Activated CD8-positive, alpha-beta memory T cell treated with anti-CD3 and anti-CD28 coated beads for 24 hours (primary cell): Measurements from ENCODE around the gene RCL1.

Experiments used
- DNase-seq: peaks from one replicate; pipeline ENCODE4 v3.0.0-alpha.2; 2020

The RCL1 gene

DNA sequence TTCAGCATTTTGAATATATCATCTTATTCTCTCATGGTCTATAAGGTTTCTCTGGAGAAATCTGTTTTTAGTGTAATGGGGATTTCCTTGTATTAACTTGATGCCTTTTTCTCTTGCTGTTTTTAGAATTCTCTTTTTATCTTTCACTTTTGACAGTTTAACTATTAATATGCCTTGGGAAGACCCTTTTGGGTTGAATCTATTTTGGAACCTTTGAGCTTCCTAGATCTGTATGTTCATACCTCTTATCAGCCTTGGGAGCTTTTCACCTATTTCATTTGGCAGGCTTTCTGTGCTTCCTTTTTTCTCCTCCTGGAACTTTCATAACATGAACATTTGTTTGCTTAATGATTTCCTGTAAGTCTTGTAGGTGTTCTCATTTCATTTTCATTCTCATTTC is 22.2 kb downstream of the RCL1 start:
- DNase-seq, result no peak

GRCh38 chr9:4815381-4815956 is 22.7 kb downstream of the RCL1 start:
- DNase-seq, result no peak

DNA sequence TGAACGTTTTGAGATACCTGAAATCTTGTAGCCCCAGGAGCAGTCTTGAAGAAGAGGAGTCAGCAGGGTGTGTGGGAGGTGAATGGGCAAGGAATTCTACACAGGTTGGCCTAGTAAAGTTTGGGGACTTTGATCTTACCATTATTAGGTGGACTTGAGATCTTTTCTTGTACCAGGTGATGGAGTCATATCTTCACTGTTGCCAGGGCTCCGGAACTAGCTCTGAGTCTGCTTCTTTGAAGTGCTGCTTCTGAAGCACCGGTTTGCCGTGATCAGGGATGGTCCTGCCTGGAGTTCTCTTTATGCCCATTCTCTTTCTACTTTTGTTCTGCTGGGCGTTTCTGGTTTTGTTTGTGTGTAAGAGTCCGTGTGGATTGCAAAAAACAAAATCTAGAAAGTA is 27.4 kb downstream of the RCL1 start:
- DNase-seq, result no peak

- DNase-seq, result no peak
These were observed 28.4 kb downstream of the RCL1 start for GRCh38 chr9:4821133-4821532.

DNA sequence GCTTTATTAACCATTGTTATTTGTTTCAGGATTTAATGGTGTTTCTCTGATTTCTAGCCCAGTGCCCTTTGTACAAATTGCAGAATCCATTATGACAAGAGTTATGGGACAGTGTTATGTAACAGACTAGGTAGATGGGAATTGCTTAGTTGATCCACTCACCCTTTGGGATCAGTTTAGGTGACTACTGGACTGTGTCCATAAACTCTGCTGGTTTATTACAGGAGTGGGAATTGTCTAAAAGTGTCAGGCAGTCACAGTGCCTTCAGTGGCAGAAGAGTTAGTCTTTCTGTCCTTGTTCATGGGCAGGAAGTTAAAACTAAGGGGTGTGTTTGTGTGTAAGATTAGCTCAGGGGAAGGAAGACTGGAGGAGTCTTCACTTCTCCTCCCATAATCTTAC is 29.3 kb downstream of the RCL1 start:
- DNase-seq, result no peak

- DNase-seq, result no peak
These were observed 33.8 kb downstream of the RCL1 start for GRCh38 chr9:4826417-4827166.

DNA sequence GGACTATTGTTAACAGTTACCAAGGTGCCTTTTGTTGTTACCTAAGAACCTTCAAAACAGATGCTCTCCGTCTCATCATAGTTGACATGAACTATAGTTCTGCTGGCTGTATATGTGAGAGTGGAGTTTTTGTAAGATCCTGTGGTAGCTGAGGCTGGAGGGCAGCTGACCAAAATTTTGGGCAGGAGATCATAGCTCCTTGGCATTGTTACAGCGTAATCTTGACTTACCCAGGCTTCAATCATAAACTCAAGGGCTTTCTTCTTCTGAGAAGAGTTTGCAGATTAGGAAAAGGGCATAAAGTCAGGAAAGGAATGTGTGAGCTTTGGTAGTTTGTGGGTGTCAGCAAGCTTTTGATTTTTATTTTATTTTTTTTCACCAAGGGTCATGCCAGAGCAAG is 34.5 kb downstream of the RCL1 start:
- DNase-seq, result no peak

DNA sequence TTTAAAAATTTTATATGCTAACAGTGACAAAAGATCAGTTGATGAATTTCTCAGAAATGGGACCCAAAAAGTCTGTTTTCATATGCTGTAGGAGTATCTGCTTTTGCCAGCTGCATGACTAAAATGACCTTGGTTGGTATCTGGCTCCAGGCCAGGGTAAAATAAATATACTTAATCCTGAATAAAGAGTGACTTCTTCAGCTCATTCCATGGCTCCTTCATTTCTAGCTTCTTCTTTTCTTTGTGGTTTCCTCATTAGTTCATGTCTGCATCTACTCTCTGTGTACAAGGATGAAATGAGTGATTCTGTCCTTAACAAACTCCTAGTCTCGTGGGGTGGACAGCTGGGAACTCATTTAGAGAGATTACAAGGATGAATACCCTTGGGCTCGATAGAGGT is 36.0 kb downstream of the RCL1 start:
- no peak for DNase-seq

DNA sequence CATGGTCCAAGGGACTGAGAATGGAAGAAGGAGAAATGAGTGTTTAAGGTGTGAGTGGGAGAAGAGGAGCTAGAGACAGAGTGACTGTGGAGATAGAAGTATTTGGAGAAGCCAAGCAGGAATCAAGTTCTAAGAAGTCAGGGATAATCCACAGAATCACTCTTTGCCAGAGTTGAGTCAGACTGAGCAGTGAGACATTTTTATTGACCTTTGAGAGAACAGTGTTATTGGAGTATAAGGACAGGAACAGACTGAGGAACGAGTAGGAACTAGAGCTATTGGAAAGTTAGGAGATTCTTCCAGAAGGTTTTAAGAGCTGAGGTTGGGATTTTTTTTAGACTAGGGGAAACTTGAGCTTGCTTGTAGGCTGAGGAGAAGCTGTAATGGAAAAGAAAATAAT is 37.2 kb downstream of the RCL1 start:
- DNase-seq, result no peak

DNA sequence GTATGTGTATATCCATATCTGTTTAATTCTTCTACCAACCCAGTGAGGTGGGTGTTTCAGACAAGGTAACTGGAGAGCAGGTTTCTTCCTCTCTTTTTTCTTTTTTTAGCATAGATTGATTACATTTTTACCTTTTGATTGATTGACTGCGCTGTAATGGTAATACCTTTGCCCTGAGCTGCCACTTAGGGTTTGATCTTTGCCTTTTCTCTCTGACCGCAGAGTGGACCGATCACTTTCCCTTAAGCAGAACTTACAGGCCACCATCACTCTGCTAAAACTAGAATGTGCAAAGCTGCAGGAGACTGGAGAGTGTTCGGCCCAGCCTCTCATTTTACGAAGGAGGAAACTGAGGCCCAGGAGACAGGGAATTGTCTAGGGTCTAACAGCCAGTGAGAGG is 38.0 kb downstream of the RCL1 start:
- DNase-seq, result no peak

DNA sequence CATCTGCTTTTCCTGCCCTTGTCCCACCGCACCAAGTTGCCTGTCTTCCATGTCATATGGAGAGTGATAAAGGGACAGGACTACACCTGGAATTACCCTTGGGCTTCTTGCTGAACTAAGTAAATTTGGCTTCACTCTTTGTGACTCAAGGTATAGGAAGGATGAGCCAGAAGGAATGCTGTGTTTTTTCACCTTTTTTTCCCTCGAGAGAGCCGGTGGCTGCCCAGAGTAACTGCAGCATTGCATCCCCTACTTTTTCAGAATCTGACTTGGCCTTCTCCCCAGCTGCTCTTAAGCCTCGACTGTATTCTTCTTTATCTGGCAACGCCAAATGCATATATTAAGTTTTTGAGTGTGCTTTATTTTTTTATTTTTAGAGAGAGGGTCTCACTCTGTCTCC is 38.4 kb downstream of the RCL1 start:
- no peak for DNase-seq

- DNase-seq, result no peak
These were observed 39.2 kb downstream of the RCL1 start for GRCh38 chr9:4831944-4832343.

DNA sequence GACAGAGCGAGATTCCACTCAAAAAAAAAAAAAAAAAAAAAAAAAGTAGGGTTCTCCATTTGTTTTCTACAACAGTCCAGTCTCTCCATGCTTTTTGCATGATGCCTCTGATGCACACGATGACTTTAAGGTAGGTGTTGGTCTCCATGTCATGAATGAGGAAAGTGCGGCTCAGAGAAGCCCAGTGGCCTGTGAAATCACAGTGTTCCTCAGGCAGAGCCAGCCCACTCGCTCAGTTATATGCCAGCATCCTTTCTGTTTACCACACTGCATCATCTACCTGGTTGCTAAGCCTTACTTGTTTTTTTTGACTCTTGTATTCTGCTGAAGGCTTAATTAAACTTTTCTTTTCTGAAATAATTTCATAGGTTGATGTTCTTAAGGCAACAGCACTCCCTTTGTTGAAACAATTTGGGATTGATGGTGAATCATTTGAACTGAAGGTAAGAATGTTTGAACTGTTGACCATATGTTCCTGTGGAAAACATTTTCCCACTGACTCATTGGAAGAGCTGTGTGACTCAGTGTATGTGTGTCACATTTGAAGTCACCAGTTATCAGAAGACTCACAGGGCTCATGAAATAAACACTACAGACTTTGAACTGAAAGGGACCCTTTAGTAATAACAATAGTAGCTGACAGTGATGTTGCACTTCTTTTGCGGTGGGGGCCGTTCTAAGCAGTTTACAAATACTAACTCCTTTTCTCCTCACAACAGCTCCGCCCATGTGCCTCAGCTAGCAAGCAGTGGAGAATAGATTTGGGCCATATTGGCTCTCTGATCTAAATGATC is 40.2 kb downstream of the RCL1 start:
- DNase-seq, result no peak

DNA sequence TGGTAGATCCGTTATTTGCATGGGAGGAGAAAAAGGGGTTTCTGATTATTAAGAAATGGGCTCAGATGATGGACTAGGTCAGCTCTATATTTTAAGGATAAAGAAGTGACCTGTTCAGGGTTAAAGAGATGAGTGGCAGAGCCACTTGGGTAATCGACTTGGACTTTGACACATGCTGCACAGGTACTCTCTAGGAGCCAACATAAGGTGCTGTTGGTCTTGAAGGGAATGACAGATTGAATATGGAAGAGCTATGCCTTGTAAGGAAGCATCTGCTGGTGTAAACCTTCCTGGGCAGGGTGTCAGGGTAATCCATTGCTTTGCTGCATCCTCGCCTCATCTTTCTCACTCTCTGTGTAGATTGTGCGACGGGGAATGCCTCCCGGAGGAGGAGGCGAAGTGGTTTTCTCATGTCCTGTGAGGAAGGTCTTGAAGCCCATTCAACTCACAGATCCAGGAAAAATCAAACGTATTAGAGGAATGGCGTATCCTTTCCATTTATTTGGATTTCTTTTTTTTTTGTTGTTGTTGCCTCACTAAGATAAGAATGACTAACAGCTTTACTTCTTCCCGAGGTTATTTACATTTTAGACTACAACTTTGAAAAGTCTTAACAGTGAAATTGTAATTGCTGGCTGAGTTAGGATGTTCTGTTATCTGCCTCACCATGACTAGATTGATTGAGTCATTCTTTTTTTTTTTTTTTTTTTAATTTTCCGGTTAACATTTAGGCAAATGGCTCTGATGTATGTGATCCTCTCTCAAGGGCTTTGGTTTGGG is 41.2 kb downstream of the RCL1 start:
- no peak for DNase-seq

GRCh38 chr9:4836676-4837075 is 43.9 kb downstream of the RCL1 start:
- DNase-seq, result no peak

DNA sequence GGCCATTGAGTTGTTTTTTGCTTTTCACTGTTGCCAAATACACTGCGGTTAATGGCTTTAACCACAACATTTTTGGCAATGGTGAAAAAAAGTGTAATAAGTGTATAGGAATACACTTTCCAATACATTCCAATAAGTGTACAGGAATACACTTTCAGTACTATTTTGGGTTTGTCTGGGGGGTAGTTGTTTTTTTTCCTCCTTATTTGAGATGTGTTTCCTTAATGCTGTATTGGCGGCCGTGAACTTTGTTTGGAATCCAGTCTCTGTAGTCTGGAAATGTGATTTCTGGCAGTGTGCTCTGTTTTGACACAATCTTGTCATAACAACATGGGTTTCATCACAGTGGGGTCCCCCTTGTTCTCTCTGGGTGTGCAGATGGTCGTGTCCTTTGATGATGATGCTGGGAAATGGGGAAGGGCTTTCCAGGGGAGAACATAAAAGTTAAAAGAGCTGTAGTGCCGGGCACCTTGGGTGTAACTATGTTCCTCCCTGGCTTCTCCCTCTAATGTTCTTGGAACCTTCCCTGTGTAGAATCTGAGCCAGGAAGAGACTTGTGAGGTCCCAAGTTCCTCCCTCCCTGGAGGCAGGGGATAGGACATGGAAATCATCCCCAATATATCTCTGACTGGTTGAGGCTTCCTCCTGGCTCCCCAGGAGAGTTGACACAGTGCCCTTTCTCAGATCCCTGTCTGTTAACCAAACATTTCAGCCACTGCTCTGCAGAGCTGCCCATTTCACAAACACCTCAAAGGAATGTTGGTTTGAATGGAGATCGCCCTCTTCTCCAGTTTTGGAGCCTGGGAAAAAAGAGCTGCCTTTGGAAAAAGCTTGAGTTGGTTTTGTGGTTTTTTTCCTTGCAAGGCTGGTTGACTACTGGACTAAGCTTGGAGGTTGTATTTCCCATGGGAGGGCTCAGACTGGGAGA is 44.8 kb downstream of the RCL1 start:
- no peak for DNase-seq

- no peak for DNase-seq
These were observed 45.4 kb downstream of the RCL1 start for GRCh38 chr9:4838189-4838546.

- DNase-seq, result no peak
These were observed 46.7 kb downstream of the RCL1 start for GRCh38 chr9:4839470-4839912.

DNA sequence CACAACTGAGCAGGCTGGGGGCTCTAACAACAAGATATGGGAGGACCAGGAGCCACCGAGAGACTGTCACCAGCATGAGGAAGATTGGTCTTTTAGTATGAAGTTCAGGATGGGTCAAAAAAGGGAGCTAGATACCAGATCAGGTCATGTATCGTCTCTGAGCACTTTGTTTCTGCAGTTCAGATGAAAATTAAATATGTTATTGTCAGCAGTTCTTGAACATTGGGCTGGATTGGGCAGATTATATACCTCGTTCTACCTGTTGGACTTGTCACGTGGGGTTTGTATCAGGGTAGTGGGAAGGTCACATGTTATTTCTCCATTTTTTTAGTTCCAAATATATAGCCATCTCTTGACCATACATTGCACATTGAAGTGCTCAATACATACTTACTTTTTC is 47.3 kb downstream of the RCL1 start:
- no peak for DNase-seq

GRCh38 chr9:4842213-4842612 is 49.5 kb downstream of the RCL1 start:
- DNase-seq, result no peak

GRCh38 chr9:4842734-4843133 is 50.0 kb downstream of the RCL1 start:
- no peak for DNase-seq
